ENCODE results near the gene LAMA1. TPM values are rescaled to one million over a fixed set of nuclear protein-coding genes. Genes with fewer than 3 reads are reported as not detected.

LAMA1 gene
- total RNA-seq, 1 experiment from 2014 or later: not detected

GRCh38 chr18:7155887-7156286 is 38.3 kb upstream of the LAMA1 start:
- no peak for ATAC-seq
- ChIA-PET POLR2A (ENCODE audit: unreplicated experiment) (no interaction called here), CTCF (no interaction called here)
- Histone ChIP-seq H4K20me1 (ENCODE audit: low read length) (no peaks in the 10 kb centered on the region), H3K36me3 (ENCODE audit: low read depth, low read length) (no peaks in the 10 kb centered on the region), H3K27ac (ENCODE audit: low read length) (no peak overlapping the region), H3K27me3 (ENCODE audit: low read length) (peaks cover 29% of the 10 kb centered on the region), H3F3A (ENCODE audit: low read length, unreplicated experiment) (no peaks in the 10 kb centered on the region), H3K79me2 (ENCODE audit: low read length) (no peaks in the 10 kb centered on the region), H2AFZ (ENCODE audit: low read length) (no peak overlapping the region), H3K9me2 (replicated peaks; ENCODE audit: low read length) (no peaks in the 10 kb centered on the region), H3K4me3 (ENCODE audit: low read length) (no peak overlapping the region), H3K4me1 (ENCODE audit: insufficient read depth, low read length) (no peaks in the 10 kb centered on the region), H3K9me3 (ENCODE audit: low read length) (no peaks in the 10 kb centered on the region), H3K9ac (ENCODE audit: low read length) (no peak overlapping the region), H3K4me2 (ENCODE audit: low read length) (no peak overlapping the region)
- DNase-seq: no peak
- no peak for TF ChIP-seq EZH2 (IDR thresholded peaks at IDR 0.05; ENCODE audit: low read length, unreplicated experiment)
- TF ChIP-seq EZH2phosphoT487 (IDR thresholded peaks at IDR 0.05; ENCODE audit: borderline replicate concordance, low read length): no peak
- no peak for TF ChIP-seq CTCF (conservative IDR thresholded peaks at IDR 0.05; ENCODE audit: low read depth, low read length)
- intact Hi-C loops (cut with micrococcal nuclease): no loop called here
- BruUV-seq (replicated peaks): no TSS peak

DNA sequence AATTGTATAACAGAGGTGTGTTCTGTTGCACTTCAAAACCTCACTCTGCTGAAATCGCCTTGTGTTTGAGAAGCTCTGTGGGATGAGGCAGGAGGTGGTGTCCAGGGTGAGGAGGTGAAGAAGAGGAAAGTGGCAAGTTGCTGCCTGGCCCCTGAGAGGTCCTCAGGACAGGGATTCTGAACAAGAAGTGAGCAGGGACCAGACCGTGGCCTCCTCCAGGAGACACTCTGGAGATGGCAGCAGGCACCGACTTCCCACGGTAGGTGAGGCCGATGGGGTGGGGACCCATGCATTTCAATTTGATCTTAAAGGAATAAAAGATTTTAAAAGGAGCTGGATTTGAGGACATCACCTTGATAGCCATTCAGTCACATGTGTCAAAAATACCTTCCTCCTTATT is 37.5 kb upstream of the LAMA1 start:
- Histone ChIP-seq H4K20me1 (ENCODE audit: low read length) (no peaks in the 10 kb centered on the region), H3K79me2 (ENCODE audit: low read length) (no peaks in the 10 kb centered on the region), H3K4me2 (ENCODE audit: low read length) (no peak overlapping the region), H3K9me2 (replicated peaks; ENCODE audit: low read length) (no peaks in the 10 kb centered on the region), H3K9ac (ENCODE audit: low read length) (no peak overlapping the region), H3K4me1 (ENCODE audit: insufficient read depth, low read length) (no peaks in the 10 kb centered on the region), H3K9me3 (ENCODE audit: low read length) (no peaks in the 10 kb centered on the region), H3K27ac (ENCODE audit: low read length) (no peak overlapping the region), H3K36me3 (ENCODE audit: low read depth, low read length) (no peaks in the 10 kb centered on the region), H3K27me3 (ENCODE audit: low read length) (peaks cover 29% of the 10 kb centered on the region), H3K4me3 (ENCODE audit: low read length) (no peak overlapping the region), H3F3A (ENCODE audit: low read length, unreplicated experiment) (no peaks in the 10 kb centered on the region), H2AFZ (ENCODE audit: low read length) (no peak overlapping the region)
- CTCF ChIA-PET: no interaction called here
- TF ChIP-seq CTCF (conservative IDR thresholded peaks at IDR 0.05; ENCODE audit: low read depth, low read length): no peak
- no peak for TF ChIP-seq EZH2phosphoT487 (IDR thresholded peaks at IDR 0.05; ENCODE audit: borderline replicate concordance, low read length)
- TF ChIP-seq EZH2 (IDR thresholded peaks at IDR 0.05; ENCODE audit: low read length, unreplicated experiment): no peak
- intact Hi-C loops (cut with micrococcal nuclease): no loop called here
- DNase-seq (no peak), ATAC-seq (no peak)
- POLR2A ChIA-PET (ENCODE audit: unreplicated experiment): no interaction called here
- BruUV-seq (replicated peaks): no TSS peak

DNA sequence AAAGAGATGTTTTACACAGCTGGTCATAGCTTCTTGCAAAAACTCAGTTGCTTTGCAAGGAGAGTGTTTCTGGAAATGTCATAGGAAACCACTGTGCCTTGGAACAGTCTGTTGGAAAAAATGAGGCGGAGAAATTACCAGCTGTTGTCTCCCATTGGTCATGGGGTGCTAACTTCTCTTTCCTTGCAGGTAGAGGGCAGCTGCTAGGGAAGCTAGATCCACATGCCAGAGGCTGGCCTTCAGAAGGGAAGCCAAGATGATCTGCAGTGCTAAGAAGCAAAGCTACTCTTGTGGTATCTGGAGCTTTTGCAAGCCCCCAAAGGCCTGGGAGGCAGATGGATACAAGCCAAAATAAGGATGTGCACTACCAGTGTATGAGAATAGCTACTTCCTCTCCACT is 34.8 kb upstream of the LAMA1 start:
- Histone ChIP-seq H3K9me2 (replicated peaks; ENCODE audit: low read length) (no peaks in the 10 kb centered on the region), H3K4me2 (ENCODE audit: low read length) (no peak overlapping the region), H4K20me1 (ENCODE audit: low read length) (no peaks in the 10 kb centered on the region), H2AFZ (ENCODE audit: low read length) (no peak overlapping the region), H3K9ac (ENCODE audit: low read length) (no peak overlapping the region), H3K36me3 (ENCODE audit: low read depth, low read length) (no peaks in the 10 kb centered on the region), H3K79me2 (ENCODE audit: low read length) (no peaks in the 10 kb centered on the region), H3K9me3 (ENCODE audit: low read length) (no peaks in the 10 kb centered on the region), H3K4me3 (ENCODE audit: low read length) (no peak overlapping the region), H3F3A (ENCODE audit: low read length, unreplicated experiment) (no peaks in the 10 kb centered on the region), H3K27ac (ENCODE audit: low read length) (no peak overlapping the region), H3K4me1 (ENCODE audit: insufficient read depth, low read length) (no peaks in the 10 kb centered on the region), H3K27me3 (ENCODE audit: low read length) (peaks cover 32% of the 10 kb centered on the region)
- no peak for ATAC-seq
- no peak for DNase-seq
- BruUV-seq (replicated peaks): no TSS peak
- ChIA-PET POLR2A (ENCODE audit: unreplicated experiment) (no interaction called here), CTCF (no interaction called here)
- intact Hi-C loops (cut with micrococcal nuclease): no loop called here
- TF ChIP-seq EZH2 (IDR thresholded peaks at IDR 0.05; ENCODE audit: low read length, unreplicated experiment) (no peak), EZH2phosphoT487 (IDR thresholded peaks at IDR 0.05; ENCODE audit: borderline replicate concordance, low read length) (no peak), CTCF (conservative IDR thresholded peaks at IDR 0.05; ENCODE audit: low read depth, low read length) (no peak)
